Mesothelial cell of epicardium (in vitro differentiated cells): ENCODE results near the gene EFS. TPM values are rescaled to one million over a fixed set of nuclear protein-coding genes. Genes with fewer than 3 reads are reported as not detected.
"Not testable (repeated sequence)": the region's sequence is repeated elsewhere in the genome, so short reads cannot be mapped to it uniquely, and the experiment has no call there.

Experiments
- DNase-seq, 2 experiments: peaks; one replicate each; pipeline ENCODE4 v3.0.0; 2021; ENCODE audit warnings: low spot score in 2 of 2; ENCODE audit not compliant: unreplicated experiment in 2 of 2
- H3K27ac Mint-ChIP-seq: 2 replicates; pipeline ENCODE4 v1.8.0; 2021; ENCODE audit warnings: mixed read lengths
- H3K27me3 Mint-ChIP-seq: 2 replicates; pipeline ENCODE4 v1.8.0; 2021; ENCODE audit warnings: low read depth, mixed read lengths
- H3K36me3 Mint-ChIP-seq: 2 replicates; pipeline ENCODE4 v1.8.0; 2021; ENCODE audit warnings: mixed read lengths
- H3K4me1 Mint-ChIP-seq: 2 replicates; pipeline ENCODE4 v1.8.0; 2021; ENCODE audit warnings: mixed read lengths
- H3K4me3 Mint-ChIP-seq: 2 replicates; pipeline ENCODE4 v1.8.0; 2021; ENCODE audit warnings: mild to moderate bottlenecking, moderate library complexity, mixed read lengths
- H3K9me3 Mint-ChIP-seq: 2 replicates; pipeline ENCODE4 v1.8.0; 2021; ENCODE audit warnings: mixed read lengths
- CTCF ChIP-seq: fragments of 200-600 bp; sonication (generic); IDR thresholded peaks from one replicate; pipeline ENCODE4 v1.5.0; 2021; ENCODE audit warnings: antibody characterized with exemption; ENCODE audit not compliant: unreplicated experiment
- total RNA-seq: library from RNA; stranded (reverse); gene quantifications from 3 replicates; pipeline ENCODE4 v1.2.1, GENCODE V29; 2021

EFS gene
- total RNA-seq, 1 donor from 2014 or later = 81.2 TPM

DNA sequence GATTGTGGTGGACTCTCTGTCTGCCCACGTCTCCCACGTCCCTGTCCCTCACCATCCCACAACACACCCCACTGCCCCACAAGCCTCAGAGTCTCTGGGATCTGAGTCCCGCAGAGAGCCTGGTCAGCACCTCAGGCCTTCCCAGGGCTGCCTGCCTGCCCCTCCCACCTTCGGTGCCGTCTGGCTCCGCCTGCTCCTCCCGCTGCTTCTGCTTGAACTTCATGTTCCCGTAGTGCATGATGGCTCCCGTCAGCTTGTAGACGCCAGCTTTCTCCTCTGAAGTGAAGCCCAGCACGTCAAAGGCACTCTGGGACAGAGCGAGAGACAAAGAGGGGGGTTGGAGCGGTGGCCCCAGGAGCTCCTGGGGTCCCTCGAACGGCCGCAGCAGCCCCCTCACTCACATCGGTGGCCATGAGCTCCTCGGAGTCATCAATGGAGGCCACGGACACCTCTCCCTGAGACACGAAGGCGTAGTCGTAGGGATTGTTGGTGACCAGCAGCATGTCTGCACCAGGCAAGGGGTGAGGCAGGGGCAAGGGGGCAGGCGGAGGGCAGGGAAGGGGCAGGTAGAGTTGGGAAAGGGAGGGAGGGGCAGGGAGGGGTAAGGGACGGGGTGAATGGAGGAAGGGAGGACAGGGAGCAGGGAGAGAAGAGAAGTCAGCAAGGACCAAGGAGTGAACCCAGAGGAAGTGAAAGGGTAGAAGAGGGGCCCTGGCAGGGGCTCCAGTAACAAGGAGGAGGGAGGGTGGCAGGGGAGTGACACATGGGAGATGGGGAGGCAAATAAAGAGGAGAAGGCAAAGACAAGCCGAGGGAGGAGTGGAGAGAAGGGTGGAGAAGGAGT is 37.5 kb upstream of the EFS start:
- Mint-ChIP-seq H3K4me1 (peaks cover 2% of the 10 kb centered on the region), H3K36me3 (no peaks in the 10 kb centered on the region), H3K9me3 (no peaks in the 10 kb centered on the region), H3K27ac (no peak overlapping the region), H3K4me3 (no peak overlapping the region), H3K27me3 (peaks cover 65% of the 10 kb centered on the region)
- TF ChIP-seq CTCF = no peak
- no peak for DNase-seq

DNA sequence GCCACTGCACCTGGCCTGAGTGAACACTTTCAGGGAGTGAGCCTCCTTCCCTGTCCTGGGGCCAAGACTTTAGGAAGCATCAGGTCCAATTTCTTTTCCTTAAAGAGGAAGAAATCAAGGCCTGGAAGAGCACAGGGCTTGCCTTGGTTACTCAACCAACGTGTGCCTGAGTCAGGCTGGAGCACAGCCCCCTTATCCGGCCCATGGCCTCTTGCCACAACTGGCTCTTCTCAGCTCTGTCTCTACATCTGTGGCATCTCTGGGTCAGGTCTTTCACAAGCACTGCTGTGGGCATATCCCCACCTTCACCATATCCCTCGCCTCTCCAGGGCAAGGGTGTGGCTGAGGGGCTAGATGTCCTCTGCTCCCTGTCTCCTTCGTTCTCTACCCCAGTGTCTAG is 36.3 kb upstream of the EFS start:
- Mint-ChIP-seq H3K36me3 (no peaks in the 10 kb centered on the region), H3K4me3 (no peak overlapping the region), H3K4me1 (peaks cover 2% of the 10 kb centered on the region), H3K27ac (no peak overlapping the region), H3K27me3 (peaks cover 60% of the 10 kb centered on the region), H3K9me3 (no peaks in the 10 kb centered on the region)
- no peak for TF ChIP-seq CTCF
- no peak for DNase-seq

DNA sequence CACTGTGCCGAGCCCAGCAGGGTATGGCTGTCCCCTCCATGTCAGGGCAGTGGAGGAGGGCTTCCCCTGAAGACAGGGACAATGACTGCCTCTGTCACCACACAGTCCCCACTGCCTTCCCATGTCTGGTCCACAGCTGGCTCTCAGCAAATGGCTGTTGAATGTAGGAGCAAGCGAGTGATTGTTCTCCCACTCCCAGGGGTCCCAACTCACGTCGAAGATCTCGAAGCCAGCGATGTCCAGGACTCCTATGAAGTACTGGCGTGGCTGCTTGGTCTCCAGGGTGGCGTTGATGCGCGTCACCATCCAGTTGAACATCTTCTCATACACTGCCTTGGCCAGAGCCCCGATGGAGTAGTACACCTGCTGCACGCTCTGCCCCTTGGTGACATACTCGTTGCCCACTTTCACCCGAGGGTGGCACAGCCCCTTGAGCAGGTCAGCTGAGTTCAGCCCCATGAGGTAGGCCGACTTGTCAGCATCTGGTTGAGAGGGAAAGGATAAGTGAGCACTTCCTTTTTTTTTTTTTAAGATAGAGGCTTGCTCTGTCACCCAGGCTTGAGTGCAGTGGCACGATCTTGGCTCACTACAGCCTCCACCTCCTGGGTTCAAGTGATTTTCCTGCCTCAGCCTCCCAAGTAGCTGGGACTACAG is 35.7 kb upstream of the EFS start:
- not testable (repeated sequence) for H3K4me1 Mint-ChIP-seq, DNase-seq, H3K36me3 Mint-ChIP-seq, H3K9me3 Mint-ChIP-seq, H3K27ac Mint-ChIP-seq, H3K4me3 Mint-ChIP-seq
- peaks cover 56% of the 10 kb centered on the region for H3K27me3 Mint-ChIP-seq

GRCh38 chr14:23399591-23399990 is 34.6 kb upstream of the EFS start:
- peaks cover 2% of the 10 kb centered on the region for H3K4me1 Mint-ChIP-seq
- H3K4me3 Mint-ChIP-seq = no peak overlapping the region
- H3K36me3 Mint-ChIP-seq = no peaks in the 10 kb centered on the region
- TF ChIP-seq CTCF = no peak
- no peak overlapping the region for H3K27ac Mint-ChIP-seq
- H3K9me3 Mint-ChIP-seq = no peaks in the 10 kb centered on the region
- DNase-seq = no peak
- H3K27me3 Mint-ChIP-seq = peaks cover 50% of the 10 kb centered on the region

GRCh38 chr14:23399136-23399535 is 34.2 kb upstream of the EFS start:
- Mint-ChIP-seq H3K4me3 (no peak overlapping the region), H3K27me3 (peaks cover 51% of the 10 kb centered on the region), H3K4me1 (peaks cover 2% of the 10 kb centered on the region), H3K27ac (no peak overlapping the region), H3K36me3 (no peaks in the 10 kb centered on the region), H3K9me3 (no peaks in the 10 kb centered on the region)
- no peak for TF ChIP-seq CTCF
- DNase-seq = no peak

GRCh38 chr14:23398348-23398747 is 33.4 kb upstream of the EFS start:
- Mint-ChIP-seq H3K27me3 (peaks cover 49% of the 10 kb centered on the region), H3K4me3 (no peak overlapping the region), H3K4me1 (peaks cover 2% of the 10 kb centered on the region), H3K27ac (no peak overlapping the region), H3K36me3 (no peaks in the 10 kb centered on the region), H3K9me3 (no peaks in the 10 kb centered on the region)
- no peak for TF ChIP-seq CTCF
- DNase-seq = no peak
